K562 (cell line): Measurements from ENCODE around the gene FKBP2. TPM values are rescaled to one million over a fixed set of nuclear protein-coding genes. Genes with fewer than 3 reads are reported as not detected.

ENCODE experiments used
- CXXC5 ChIP-seq: fragments of 250-450 bp; sonication (Bioruptor Pico); IDR thresholded peaks from 2 replicates; pipeline ENCODE4 v1.8.0; 2022; ENCODE audit warnings: inconsistent platforms, mild to moderate bottlenecking, moderate library complexity
- FOXP1 ChIP-seq: sonication (generic); formaldehyde crosslinking; IDR thresholded peaks from 2 replicates; pipeline ENCODE4 v1.8.0; 2022; ENCODE audit warnings: mild to moderate bottlenecking, missing genetic modification reagents
- GATAD2A ChIP-seq: fragments of 450-650 bp; IDR thresholded peaks from 2 replicates; pipeline ENCODE4 v1.6.1; 2017
- HDAC6 ChIP-seq: IDR thresholded peaks from 2 replicates; pipeline ENCODE4 v1.6.1; 2012; ENCODE audit warnings: low read depth, mild to moderate bottlenecking, control low read depth, inconsistent platforms, low read length, moderate library complexity
- HNRNPLL ChIP-seq: fragments of 200-400 bp; formaldehyde crosslinking; IDR thresholded peaks from 2 replicates; pipeline ENCODE4 v1.6.1; 2017; ENCODE audit warnings: low read length, low read depth, mild to moderate bottlenecking; ENCODE audit not compliant: poor library complexity, severe bottlenecking
- L3MBTL2 ChIP-seq: fragments of 450-650 bp; IDR thresholded peaks from 2 replicates; pipeline ENCODE4 v1.6.1; 2016; ENCODE audit warnings: mild to moderate bottlenecking, moderate library complexity
- MEF2A ChIP-seq: IDR thresholded peaks from 2 replicates; pipeline ENCODE4 v1.6.1; 2011; ENCODE audit warnings: low read depth, mild to moderate bottlenecking, low read length, moderate library complexity; ENCODE audit not compliant: control insufficient read depth
- NONO ChIP-seq, 2 experiments: fragments of 200-400 bp in 1 of 2; fragments of 450-650 bp in 1 of 2; formaldehyde crosslinking in 1 of 2; IDR thresholded peaks; 2 replicates each; pipeline ENCODE4 v1.6.1; 2017; ENCODE audit warnings: low read depth in 2 of 2, mild to moderate bottlenecking in 2 of 2, moderate library complexity in 2 of 2, low read length in 1 of 2
- NUFIP1 ChIP-seq: fragments of 450-650 bp; IDR thresholded peaks from 2 replicates; pipeline ENCODE4 v1.6.1; 2018; ENCODE audit not compliant: partially characterized antibody
- RBM14 ChIP-seq: fragments of 200-400 bp; formaldehyde crosslinking; IDR thresholded peaks from 2 replicates; pipeline ENCODE4 v1.6.1; 2018; ENCODE audit warnings: low read depth, mild to moderate bottlenecking, low read length, moderate library complexity, borderline replicate concordance; ENCODE audit not compliant: insufficient read depth
- RHOXF2B ChIP-seq: fragments of 250-450 bp; sonication (Bioruptor Pico); conservative IDR thresholded peaks from 2 replicates; pipeline ENCODE4 v1.5.1; 2021
- SIN3A ChIP-seq, 2 experiments: fragments of 150-350 bp in 1 of 2; IDR thresholded peaks; 2 replicates each; pipeline ENCODE4 v1.6.1; 2011 to 2016; ENCODE audit warnings: borderline replicate concordance in 2 of 2, low read depth in 2 of 2, low read length in 2 of 2, mild to moderate bottlenecking in 2 of 2, moderate library complexity in 2 of 2; ENCODE audit not compliant: control insufficient read depth in 1 of 2
- SUPT5H ChIP-seq: fragments of 450-650 bp; IDR thresholded peaks from 2 replicates; pipeline ENCODE4 v1.6.1; 2016
- ZBTB17 ChIP-seq: fragments of 450-650 bp; formaldehyde crosslinking; IDR thresholded peaks from 2 replicates; pipeline ENCODE4 v1.4.0; 2020; ENCODE audit warnings: mild to moderate bottlenecking
- ZNF121 ChIP-seq: sonication (generic); formaldehyde crosslinking; conservative IDR thresholded peaks from 2 replicates; pipeline ENCODE4 v1.8.0; 2022; ENCODE audit warnings: missing genetic modification reagents
- ZNF184 ChIP-seq: sonication (generic); formaldehyde crosslinking; IDR thresholded peaks from 2 replicates; pipeline ENCODE4 v1.5.0; 2020; ENCODE audit warnings: missing genetic modification reagents
- ZNF717 ChIP-seq: fragments of 250-450 bp; sonication (Bioruptor Pico); IDR thresholded peaks from 2 replicates; pipeline ENCODE4 v1.5.0; 2021
- polyA plus RNA-seq, 8 experiments: library from polyadenylated mRNA; depleted of rRNA in 4 of 8; stranded (reverse) in 5 of 8; unstranded in 3 of 8; fragments of >200 nt; fragmentation: Nextera tagmentation in 2 of 8; fragmentation: Illumina TruSeq in 1 of 8; extraction: Ambion mirVana in 2 of 8; extraction: Trizol in 1 of 8; gene quantifications; 2 replicates each; pipeline versions ENCODE4 v1.2.1 to v1.2.3, GENCODE V29; 2011 to 2014; ENCODE audit warnings: inconsistent platforms in 1 of 8, missing spikeins in 1 of 8
- total RNA-seq, 7 experiments: library from RNA; depleted of rRNA in 6 of 7; stranded (reverse); fragments of >200 nt in 6 of 7; fragmentation: Illumina TruSeq in 2 of 7; extraction: Trizol in 2 of 7; gene quantifications; 2 replicates each; pipeline versions ENCODE4 v1.2.1 to v1.2.3, GENCODE V29; 2011 to 2021; ENCODE audit warnings: low replicate concordance in 1 of 7
- TF ChIP-seq, protein P1 (sequence below), 3 experiments: fragments of 200-800 bp in 1 of 3; fragments of 250-450 bp in 1 of 3; fragments of 450-650 bp in 1 of 3; sonication (Bioruptor Pico) in 1 of 3; sonication (Bioruptor generic) in 1 of 3; formaldehyde crosslinking in 1 of 3; IDR thresholded peaks; 2 replicates each; pipeline versions ENCODE4 v1.6.1 to v1.8.0; 2016 to 2022; ENCODE audit warnings: mild to moderate bottlenecking in 2 of 3, missing genetic modification characterization in 2 of 3, missing compliant biosample characterization in 1 of 3, moderate library complexity in 1 of 3
- TF ChIP-seq, protein P2 (sequence below): sonication (generic); formaldehyde crosslinking; IDR thresholded peaks from 2 replicates; pipeline ENCODE4 v1.8.0; 2022; ENCODE audit warnings: mild to moderate bottlenecking, missing genetic modification reagents
- TF ChIP-seq, protein P3 (sequence below): sonication (generic); IDR thresholded peaks from 2 replicates; pipeline ENCODE4 v1.6.1; 2016
- TF ChIP-seq, protein P4 (sequence below): IDR thresholded peaks from 3 replicates; pipeline ENCODE4 v1.6.1; 2011; ENCODE audit warnings: borderline replicate concordance, mild to moderate bottlenecking; ENCODE audit not compliant: insufficient read length, insufficient read depth

Gene FKBP2
- total and polyA plus RNA-seq, 9 of the 15 experiments (the other 6 are each of a cell fraction or from before 2014, with no cell fraction given), result 3.5 to 151 (median 58.1) TPM

DNA sequence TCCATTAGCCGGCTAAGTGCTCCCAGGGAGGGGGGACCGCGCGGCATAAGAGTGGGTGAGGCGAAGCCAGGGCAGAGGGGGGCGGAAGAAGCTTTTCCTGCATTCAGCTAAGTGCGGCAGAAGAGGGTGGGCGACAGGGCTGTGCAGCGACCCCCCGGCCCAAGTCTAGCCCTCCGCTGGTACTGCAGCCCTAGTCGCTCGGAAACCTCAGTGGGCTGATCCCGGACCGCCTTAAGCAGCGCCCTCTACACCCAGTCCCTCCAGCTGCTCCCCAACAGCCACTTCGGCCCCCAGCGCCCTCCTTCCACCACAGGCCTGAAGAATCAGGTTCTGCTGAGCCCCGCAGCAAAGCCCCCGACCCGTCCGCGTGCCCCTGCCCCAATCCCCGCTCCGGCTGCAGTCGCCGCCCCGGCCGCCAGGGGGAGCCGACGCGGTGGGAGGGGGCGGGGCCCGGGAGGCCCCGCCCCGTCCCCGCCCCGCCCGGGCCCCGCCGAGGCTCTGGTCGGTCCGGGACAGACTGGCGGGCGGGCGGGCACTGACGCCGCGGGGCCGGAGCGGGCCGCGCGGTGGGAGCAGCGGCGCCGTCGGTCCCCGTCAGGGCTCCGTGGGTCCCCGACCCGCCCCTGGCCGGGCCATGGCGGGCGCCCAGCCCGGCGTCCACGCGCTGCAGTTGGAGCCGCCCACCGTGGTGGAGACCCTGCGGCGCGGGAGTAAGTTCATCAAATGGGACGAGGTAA is 10.3 kb downstream of the FKBP2 start, which contains the start of gene PLCB3 (continued):
- TF ChIP-seq, protein P1, sequence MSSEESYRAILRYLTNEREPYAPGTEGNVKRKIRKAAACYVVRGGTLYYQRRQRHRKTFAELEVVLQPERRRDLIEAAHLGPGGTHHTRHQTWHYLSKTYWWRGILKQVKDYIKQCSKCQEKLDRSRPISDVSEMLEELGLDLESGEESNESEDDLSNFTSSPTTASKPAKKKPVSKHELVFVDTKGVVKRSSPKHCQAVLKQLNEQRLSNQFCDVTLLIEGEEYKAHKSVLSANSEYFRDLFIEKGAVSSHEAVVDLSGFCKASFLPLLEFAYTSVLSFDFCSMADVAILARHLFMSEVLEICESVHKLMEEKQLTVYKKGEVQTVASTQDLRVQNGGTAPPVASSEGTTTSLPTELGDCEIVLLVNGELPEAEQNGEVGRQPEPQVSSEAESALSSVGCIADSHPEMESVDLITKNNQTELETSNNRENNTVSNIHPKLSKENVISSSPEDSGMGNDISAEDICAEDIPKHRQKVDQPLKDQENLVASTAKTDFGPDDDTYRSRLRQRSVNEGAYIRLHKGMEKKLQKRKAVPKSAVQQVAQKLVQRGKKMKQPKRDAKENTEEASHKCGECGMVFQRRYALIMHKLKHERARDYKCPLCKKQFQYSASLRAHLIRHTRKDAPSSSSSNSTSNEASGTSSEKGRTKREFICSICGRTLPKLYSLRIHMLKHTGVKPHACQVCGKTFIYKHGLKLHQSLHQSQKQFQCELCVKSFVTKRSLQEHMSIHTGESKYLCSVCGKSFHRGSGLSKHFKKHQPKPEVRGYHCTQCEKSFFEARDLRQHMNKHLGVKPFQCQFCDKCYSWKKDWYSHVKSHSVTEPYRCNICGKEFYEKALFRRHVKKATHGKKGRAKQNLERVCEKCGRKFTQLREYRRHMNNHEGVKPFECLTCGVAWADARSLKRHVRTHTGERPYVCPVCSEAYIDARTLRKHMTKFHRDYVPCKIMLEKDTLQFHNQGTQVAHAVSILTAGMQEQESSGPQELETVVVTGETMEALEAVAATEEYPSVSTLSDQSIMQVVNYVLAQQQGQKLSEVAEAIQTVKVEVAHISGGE (CRISPR knock-in tag; IDR thresholded peaks at IDR 0.05), result no peak
- TF ChIP-seq SUPT5H (peak; percentile 46; the same call in 1 of the 2 replicates), RHOXF2B (no peak), NUFIP1 (no peak), ZNF184 (CRISPR knock-in tag) (no peak), HNRNPLL (no peak), HDAC6 (no peak), FOXP1 (CRISPR knock-in tag) (no peak), RBM14 (no peak), MEF2A (0 out of 2 replicates have a peak, but pooled peaks have one; percentile 22), SIN3A (IDR thresholded peaks at IDR 0.05; ENCODE audit: borderline replicate concordance in 2 of 2, control insufficient read depth in 1 of 2, low read depth in 2 of 2, low read length in 2 of 2) (peak in 1 of 2 experiments; percentile 80; a peak in 1 of 4 replicates), ZNF717 (CRISPR knock-in tag) (no peak), CXXC5 (CRISPR knock-in tag) (peak; percentile 46; the same call in 1 of the 2 replicates), NONO (IDR thresholded peaks at IDR 0.05; ENCODE audit: low read depth in 2 of 2, low read length in 1 of 2) (peak in 1 of 2 experiments; percentile 82; a peak in 1 of 4 replicates), GATAD2A (peak; percentile 59; the same call in 1 of the 2 replicates), L3MBTL2 (no peak), ZBTB17 (no peak), ZNF121 (CRISPR knock-in tag) (no peak)
- TF ChIP-seq, protein P2, sequence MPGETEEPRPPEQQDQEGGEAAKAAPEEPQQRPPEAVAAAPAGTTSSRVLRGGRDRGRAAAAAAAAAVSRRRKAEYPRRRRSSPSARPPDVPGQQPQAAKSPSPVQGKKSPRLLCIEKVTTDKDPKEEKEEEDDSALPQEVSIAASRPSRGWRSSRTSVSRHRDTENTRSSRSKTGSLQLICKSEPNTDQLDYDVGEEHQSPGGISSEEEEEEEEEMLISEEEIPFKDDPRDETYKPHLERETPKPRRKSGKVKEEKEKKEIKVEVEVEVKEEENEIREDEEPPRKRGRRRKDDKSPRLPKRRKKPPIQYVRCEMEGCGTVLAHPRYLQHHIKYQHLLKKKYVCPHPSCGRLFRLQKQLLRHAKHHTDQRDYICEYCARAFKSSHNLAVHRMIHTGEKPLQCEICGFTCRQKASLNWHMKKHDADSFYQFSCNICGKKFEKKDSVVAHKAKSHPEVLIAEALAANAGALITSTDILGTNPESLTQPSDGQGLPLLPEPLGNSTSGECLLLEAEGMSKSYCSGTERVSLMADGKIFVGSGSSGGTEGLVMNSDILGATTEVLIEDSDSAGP, result no peak
- TF ChIP-seq, protein P3, sequence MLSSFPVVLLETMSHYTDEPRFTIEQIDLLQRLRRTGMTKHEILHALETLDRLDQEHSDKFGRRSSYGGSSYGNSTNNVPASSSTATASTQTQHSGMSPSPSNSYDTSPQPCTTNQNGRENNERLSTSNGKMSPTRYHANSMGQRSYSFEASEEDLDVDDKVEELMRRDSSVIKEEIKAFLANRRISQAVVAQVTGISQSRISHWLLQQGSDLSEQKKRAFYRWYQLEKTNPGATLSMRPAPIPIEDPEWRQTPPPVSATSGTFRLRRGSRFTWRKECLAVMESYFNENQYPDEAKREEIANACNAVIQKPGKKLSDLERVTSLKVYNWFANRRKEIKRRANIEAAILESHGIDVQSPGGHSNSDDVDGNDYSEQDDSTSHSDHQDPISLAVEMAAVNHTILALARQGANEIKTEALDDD, result no peak
- TF ChIP-seq, protein P4, sequence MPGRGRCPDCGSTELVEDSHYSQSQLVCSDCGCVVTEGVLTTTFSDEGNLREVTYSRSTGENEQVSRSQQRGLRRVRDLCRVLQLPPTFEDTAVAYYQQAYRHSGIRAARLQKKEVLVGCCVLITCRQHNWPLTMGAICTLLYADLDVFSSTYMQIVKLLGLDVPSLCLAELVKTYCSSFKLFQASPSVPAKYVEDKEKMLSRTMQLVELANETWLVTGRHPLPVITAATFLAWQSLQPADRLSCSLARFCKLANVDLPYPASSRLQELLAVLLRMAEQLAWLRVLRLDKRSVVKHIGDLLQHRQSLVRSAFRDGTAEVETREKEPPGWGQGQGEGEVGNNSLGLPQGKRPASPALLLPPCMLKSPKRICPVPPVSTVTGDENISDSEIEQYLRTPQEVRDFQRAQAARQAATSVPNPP, result no peak
